Thyroid gland (tissue), 4 donors: ENCODE results near the gene MED28.

ENCODE experiments used
- CTCF ChIP-seq, 6 experiments: fragments of 200-600 bp in 3 of 6; fragments of 450-650 bp in 3 of 6; sonication (generic) in 3 of 6; IDR thresholded peaks; one replicate each; pipeline ENCODE4 v1.5.1; 2016 to 2019; ENCODE audit warnings: antibody characterized with exemption in 6 of 6, mild to moderate bottlenecking in 2 of 6, inconsistent platforms in 1 of 6, moderate library complexity in 1 of 6
- POLR2A ChIP-seq, 2 donors: fragments of 450-650 bp; IDR thresholded peaks; one replicate each; pipeline ENCODE4 v1.6.1; 2017; ENCODE audit warnings: antibody characterized with exemption in 2 of 2, mild to moderate bottlenecking in 2 of 2, moderate library complexity in 1 of 2

GRCh38 chr4:17583276-17583675, 31.2 kb upstream of the MED28 start:
- TF ChIP-seq CTCF (IDR thresholded peaks at IDR 0.05), result no peak
- TF ChIP-seq POLR2A (IDR thresholded peaks at IDR 0.05), result no peak
